DMS79 (cell line): ENCODE results near the gene TDRD12.
"Not testable (repeated sequence)": the region's sequence is repeated elsewhere in the genome, so short reads cannot be mapped to it uniquely, and the experiment has no call there.

Source experiments
- DNase-seq: peaks from one replicate; lab custom pipeline; 2025; lab: John Stamatoyannopoulos, UW

TDRD12 gene

GRCh38 chr19:32832094-32832493, 112.5 kb downstream of the TDRD12 start:
- DNase-seq, result not testable (repeated sequence)

DNA sequence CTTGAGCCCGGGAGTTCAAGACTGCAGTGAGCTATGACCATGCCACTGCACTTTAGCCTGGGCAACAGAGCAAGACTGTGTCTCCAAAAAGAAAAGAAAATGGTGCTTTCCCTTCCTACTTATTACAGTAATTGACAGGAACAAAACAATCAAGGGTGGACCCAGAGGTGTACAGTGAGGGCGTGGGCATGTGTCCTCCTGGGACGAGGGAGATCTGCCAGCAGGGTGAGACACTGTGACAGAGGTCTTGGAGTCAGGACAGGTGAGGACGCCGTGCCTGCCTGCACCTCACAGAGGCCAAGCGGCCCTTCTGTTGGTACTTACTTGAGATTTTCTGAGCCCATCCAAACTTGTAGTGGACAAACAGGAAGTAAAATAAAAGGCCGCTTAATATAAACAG, 113.3 kb downstream of the TDRD12 start:
- DNase-seq, result not testable (repeated sequence)

GRCh38 chr19:32833388-32833787, 113.8 kb downstream of the TDRD12 start:
- not testable (repeated sequence) for DNase-seq

DNA sequence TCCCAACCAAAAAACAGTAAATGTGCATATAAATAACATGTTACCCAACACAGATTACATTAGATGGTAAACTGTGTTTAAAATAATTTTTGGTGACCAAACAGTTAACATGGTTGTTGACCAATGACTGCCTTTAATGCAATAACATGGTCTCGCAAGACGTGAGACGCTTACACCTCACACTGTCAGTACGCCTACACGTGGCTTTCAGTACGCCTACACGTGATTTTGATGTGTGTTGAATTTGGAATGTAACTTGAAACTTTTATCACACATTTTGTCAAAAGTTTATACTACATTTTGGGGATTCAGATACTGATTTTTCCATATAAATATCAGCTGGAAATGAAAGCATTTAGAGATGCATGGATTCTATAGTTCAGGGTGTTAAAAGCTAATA, 118.0 kb downstream of the TDRD12 start:
- no peak for DNase-seq

DNA sequence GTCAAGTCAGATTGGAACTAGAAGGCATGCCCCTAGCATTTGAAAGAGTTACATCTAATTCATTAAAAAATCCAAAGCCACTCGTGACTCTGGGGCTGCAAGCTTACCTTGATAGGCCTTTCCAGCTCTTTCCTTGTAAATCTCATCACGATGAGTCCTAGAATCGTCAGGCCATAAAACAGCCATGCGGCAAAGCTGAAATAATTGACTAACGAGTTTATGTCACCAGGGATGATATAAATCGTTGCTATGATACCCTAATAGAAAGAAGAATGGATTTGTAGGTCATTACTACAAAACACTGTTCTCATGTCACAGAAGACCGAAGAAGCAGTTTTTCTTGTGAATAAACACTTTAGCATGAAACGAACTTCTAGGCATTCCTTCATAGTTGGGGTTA, 122.5 kb downstream of the TDRD12 start:
- no peak for DNase-seq

DNA sequence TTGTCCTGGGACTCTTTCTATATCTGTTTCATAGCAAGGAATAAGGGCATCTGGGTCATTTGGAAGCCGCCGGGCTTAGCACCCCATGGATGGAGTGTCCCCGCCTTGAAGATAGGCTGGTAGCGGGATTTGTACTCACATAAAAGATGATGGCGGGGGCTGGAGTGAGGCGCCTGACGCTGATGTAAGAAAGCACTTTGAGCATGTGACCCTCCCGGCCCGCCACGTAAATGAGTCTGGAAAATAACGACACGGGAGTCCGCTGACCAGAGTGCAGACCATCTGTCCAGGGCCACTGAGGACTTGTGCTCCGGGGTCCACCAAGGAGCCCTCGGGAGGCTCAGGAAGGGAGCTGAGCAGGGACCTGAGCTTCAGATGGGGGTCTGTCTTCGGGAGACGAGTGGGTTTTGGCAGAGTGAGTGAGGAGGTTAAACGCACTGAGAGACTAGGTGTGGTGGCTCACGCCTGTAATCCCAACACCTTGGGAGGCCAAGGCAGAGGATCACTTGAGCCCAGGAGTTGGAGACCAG, 124.2 kb downstream of the TDRD12 start:
- no peak for DNase-seq

- DNase-seq, result not testable (repeated sequence)
Measured at GRCh38 chr19:32848035-32848434, 128.5 kb downstream of the TDRD12 start.

DNA sequence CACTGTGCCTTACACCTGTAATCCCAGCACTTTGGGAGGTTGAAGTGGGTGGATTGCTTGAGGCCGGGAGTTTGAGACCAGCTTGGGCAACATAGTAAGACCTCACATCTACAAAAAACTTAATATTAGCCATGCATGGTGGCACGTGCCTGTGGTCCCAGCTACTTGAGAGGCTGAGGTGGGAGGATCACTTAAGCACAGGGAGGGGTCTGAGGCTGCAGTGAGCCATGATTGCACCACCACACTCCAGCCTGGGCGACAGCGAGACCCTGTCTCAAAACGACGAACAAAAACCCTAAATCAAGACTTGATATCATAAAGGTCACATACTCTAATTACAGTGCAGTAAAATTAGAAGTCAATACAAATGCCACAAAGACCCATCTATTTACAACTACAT, 132.6 kb downstream of the TDRD12 start:
- DNase-seq, result no peak

- not testable (repeated sequence) for DNase-seq
Measured at GRCh38 chr19:32856818-32857217, 137.3 kb downstream of the TDRD12 start.

GRCh38 chr19:32857584-32857983, 138.0 kb downstream of the TDRD12 start:
- DNase-seq, result no peak

GRCh38 chr19:32858155-32858554, 138.6 kb downstream of the TDRD12 start:
- no peak for DNase-seq

DNA sequence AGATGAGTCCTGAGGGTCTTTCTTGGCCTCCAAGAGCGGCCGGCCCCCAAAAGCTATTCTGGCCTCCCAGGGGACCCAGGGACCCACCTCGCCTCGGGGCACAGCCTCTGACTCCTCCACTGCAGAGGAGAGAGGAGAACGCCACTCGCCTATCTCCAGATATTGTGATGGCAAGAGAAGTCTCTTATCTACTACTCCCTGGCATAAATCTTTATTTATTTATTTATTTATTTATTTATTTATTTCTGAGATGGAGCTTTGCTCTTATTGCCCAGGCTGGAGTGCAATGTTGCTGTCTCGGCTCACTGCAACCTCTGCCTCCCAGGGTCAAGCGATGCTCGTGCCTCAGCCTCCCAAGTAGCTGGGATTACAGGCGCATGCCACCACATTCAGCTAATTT, 139.0 kb downstream of the TDRD12 start:
- no peak for DNase-seq

DNA sequence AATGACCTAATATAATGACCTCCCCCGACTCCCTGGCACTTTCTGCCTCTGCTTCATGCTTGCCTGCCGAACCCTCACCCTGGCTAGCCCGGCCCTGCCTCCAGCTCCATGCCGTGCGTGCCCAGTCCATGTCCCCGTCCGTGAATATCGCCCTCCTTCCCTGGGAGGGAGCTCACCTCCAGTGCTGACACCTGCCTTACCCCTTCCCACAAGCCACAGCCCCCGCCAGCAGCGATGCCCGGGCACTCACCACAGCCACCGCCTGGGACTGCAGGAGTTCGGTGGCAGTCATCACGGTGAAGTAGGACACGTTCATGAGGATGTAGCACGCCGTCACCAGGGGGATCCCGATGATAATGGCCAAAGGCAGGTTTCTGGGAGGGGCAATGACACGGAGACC, 140.0 kb downstream of the TDRD12 start:
- DNase-seq, result no peak

- DNase-seq, result no peak
Measured at GRCh38 chr19:32861596-32861995, 142.0 kb downstream of the TDRD12 start.

- no peak for DNase-seq
Measured at GRCh38 chr19:32862173-32862572, 142.6 kb downstream of the TDRD12 start.

GRCh38 chr19:32862741-32863140, 143.2 kb downstream of the TDRD12 start:
- no peak for DNase-seq

- DNase-seq, result no peak
Measured at GRCh38 chr19:32863301-32863700, 143.7 kb downstream of the TDRD12 start.

DNA sequence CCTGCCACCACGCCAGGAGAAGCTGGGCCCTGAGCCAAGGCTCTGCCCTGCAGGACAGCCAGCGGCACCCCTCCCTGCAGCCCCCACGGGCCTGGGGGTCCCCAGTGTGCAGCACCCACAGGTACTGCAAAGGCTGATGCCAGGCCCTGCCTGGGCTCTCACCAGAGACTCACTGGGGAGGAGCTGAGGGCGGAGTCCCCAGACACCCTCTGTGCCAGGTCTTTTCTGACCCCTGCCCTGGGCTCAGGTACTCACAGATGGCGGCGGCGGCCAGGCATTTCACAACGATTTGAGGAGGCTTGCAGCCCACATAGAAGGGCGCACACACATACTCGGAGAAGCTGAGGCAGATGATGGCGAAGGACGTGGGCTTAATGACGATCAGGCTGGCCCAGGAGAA, 144.3 kb downstream of the TDRD12 start:
- DNase-seq, result no peak

DNA sequence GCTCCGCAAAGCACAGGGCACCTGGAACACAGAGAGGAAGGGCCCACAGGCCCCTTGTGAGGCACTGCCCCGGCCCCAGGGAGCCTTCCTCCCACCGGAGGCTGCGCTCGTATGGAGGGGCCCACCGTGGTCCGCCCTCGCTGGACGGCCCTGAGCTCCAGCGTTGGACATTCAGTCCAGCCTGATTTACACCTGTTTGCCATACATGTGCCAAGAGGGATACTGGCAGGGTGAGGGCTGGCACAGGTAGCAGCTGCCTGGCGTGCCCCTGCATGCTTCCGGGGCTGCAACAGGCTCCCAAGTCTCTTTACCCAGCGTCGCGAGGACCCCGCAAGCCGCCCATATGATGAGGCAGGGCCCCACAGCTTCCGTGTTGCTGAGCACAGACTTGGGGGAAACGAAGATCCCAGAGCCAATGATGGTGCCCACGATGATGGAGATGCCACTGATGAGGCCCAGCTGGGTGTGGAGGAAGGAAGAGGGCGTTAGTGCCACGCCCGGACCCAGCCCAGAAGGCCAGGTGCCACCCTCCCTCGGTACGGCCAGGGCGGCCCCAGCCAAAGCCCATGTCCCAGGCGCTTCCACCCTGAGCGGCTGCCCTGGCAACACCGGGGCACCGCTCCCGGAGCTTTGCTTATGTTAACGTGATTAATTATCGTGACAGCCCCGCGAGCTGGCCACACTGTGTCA, 144.9 kb downstream of the TDRD12 start:
- no peak for DNase-seq

- no peak for DNase-seq
Measured at GRCh38 chr19:32865326-32865725, 145.8 kb downstream of the TDRD12 start.

DNA sequence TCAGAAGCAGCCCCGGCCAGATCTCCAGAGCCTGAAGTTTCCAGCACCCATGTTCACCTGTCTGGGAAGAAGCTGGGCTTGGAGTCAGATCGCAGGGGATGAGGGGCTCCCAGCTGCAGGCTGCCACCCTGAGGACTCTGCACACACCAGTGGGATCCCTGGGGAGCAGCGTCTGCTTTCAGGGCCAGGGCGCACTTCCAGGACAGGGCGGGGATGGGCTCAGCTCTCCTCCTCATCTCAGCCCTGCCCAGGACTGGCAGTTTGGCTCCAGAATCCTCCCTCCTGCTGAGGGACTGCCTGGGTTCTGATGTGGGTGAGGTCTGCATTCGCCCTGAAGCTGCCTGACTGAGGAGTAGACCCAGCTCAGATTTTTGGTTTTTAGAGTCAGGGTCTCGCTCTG, 146.5 kb downstream of the TDRD12 start:
- no peak for DNase-seq

DNA sequence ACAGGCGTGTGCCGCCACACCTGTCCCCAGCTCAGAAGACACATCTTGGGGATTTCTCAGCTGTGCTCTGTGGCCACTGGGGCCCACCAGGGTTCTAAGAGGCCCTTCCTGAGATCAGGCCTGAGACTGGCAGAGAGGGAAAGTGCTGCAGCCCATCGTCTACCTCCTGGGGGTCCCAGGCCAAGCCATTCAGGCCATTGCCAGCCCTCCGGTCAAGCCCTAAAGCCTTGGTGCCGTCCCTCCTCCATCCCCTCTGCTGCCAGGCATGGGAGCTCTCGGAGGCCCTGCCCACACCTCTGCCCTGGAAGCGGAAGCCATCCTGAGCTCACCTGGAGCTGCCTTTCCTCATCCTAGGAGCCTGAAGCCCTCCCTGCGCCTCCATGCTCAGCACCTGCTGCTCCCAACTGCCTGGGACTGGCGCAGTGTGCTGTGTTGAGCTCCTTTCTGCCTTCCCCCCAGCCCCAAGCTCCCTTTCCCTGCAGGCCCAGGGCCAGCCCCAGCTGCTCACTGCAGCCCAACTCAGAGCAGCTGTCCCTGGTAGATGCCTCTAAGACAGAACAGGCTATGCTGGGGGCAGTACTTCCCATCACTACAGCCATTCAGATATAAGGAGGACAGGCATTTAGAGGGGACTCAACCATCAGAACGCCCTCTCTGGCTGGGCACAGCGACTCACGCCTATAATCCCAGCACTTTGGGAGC, 147.1 kb downstream of the TDRD12 start:
- DNase-seq, result no peak

DNA sequence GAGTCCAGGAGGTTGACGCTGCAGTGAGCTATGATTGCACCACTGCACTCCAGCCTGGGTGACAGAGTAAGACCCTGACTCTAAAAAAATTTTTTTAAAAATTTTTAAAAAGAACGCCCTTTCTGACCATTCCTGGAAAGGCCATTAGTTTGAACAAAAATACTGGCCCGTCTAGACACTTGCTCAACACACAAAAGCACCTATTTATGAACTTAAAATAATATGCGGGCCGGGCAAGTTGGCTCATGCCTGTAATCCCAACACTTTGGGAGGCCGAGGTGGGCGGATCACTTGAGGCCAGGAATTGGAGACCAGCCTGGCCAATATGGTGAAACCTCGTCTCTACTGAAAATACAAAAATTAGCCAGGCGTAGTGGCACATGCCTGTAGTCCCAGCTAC, 147.9 kb downstream of the TDRD12 start:
- DNase-seq, result not testable (repeated sequence)
